ENCODE measurements around the gene ACSF2.

GRCh38 chr17:50513495-50513894, 87.5 kb downstream of the ACSF2 start:
- no peak for TF ChIP-seq POLR2A (IDR thresholded peaks at IDR 0.05)
- TF ChIP-seq CTCF (IDR thresholded peaks at IDR 0.05), result no peak

Data from upper lobe of left lung (tissue), 4 donors.